Measurements from ENCODE around the gene ZNF557.
"Not testable (repeated sequence)": the region's sequence is repeated elsewhere in the genome, so short reads cannot be mapped to it uniquely, and the experiment has no call there.

The ZNF557 gene

DNA sequence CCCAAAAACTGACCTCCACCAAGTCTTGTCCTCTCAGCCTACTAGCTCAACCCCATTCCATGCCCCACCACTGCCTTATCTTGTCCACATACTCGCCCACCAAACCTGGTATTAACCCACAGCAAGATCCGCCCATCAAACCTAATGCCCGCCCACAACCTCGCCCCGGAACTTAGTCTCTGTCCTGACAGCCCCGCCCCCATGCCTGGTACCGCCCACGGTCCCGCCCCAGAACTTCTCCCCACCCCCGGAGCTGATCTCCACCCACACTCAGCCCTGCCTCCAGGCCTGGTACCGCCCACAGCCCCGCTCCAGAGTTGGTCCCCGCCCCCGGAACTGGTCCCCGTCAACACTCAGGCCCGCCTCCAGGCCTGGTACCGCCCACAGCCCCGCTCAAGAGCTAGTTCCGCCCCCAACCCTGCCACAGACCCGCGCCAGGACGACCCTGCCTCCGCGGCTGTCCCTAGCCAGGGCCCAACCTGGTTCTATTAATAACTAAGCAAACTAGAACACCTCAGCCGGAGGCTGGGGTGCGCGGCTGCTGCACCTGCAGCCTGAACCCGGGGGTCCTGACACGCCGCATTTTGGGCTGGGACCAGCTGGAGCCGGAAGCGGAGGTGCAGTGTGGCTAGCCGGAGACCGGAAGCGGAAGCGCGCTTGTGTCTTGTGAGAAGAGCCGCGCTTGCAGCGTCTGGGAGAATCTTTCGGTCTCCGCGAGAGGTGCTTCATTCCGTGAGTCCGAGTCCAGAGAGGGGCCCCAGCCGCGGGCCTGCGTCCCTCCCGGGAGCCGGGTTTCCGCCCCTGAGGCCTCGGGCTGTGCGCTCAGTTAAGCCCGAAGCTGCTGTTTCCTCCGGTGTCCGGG is at the start of gene ZNF557:
Gene ZNF557 (plus strand): TSS at position 662 of the 862 bp plus-strand sequence. CDS start 5,372 bp downstream, outside the sequence.
- Mint-ChIP-seq H3K27me3 (ENCODE audit: low read depth, poor library complexity) (peaks cover 9% of the 10 kb centered on the region), H3K36me3 (ENCODE audit: low read depth) (peaks cover 46% of the 10 kb centered on the region), H3K4me1 (peaks cover 19% of the 10 kb centered on the region), H3K27ac (peak within 1 kb of the TSS; percentile 83), H3K9me3 (peaks cover 66% of the 10 kb centered on the region), H3K4me3 (peak within 1 kb of the TSS; percentile 95)
- DNase-seq: peak; percentile 98
- TF ChIP-seq, protein P1, sequence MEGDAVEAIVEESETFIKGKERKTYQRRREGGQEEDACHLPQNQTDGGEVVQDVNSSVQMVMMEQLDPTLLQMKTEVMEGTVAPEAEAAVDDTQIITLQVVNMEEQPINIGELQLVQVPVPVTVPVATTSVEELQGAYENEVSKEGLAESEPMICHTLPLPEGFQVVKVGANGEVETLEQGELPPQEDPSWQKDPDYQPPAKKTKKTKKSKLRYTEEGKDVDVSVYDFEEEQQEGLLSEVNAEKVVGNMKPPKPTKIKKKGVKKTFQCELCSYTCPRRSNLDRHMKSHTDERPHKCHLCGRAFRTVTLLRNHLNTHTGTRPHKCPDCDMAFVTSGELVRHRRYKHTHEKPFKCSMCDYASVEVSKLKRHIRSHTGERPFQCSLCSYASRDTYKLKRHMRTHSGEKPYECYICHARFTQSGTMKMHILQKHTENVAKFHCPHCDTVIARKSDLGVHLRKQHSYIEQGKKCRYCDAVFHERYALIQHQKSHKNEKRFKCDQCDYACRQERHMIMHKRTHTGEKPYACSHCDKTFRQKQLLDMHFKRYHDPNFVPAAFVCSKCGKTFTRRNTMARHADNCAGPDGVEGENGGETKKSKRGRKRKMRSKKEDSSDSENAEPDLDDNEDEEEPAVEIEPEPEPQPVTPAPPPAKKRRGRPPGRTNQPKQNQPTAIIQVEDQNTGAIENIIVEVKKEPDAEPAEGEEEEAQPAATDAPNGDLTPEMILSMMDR (IDR thresholded peaks at IDR 0.05): no peak

DNA sequence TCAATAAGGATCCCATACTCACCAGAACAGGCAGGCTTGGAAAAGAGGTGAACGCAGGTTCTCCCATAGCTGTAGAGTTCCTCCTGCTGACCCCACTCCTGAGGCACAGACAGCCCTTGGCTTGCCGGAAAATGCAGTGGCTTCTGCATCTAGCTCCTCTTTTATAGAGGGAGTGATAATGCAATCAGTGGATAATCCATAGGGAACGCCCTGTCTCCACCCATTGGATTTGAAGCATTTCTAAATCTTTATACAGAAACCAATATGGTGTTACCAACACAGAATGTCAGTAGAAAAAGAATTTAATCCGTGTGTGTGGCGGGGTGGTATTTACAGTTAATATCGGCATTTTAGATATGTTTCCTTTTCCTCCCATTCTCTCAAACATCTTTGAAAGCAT is 48.2 kb upstream of the ZNF557 start, which contains the start of gene MBD3L2B:
Gene MBD3L2B (minus strand): TSS at position 101 of the 400 bp plus-strand sequence. CDS start 34 bp downstream, at position 67.
- not testable (repeated sequence) for H3K4me3 Mint-ChIP-seq; H3K36me3 Mint-ChIP-seq (ENCODE audit: low read depth); H3K4me1 Mint-ChIP-seq; DNase-seq; H3K27me3 Mint-ChIP-seq (ENCODE audit: low read depth, poor library complexity); H3K27ac Mint-ChIP-seq
- H3K9me3 Mint-ChIP-seq: peaks cover 19% of the 10 kb centered on the region

DNA sequence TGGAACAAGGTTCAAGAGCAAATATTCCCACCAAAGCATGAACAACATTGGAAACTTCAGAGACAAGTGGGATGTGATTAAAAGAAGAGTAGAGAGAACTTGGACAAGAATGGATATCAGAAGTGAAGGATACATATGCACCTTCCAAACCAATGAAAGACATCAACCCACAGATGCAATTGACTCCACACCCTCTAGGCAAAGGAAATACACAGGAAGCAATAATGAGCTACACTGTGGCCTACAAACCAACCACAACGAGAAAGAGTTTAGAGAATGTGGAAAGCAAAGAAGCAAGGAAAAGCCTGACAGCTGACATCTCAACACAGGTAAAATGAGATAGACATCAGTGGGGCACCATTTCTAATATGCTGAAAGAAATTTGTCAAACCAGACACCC is 40.7 kb upstream of the ZNF557 start:
- DNase-seq; H3K9me3 Mint-ChIP-seq; H3K27ac Mint-ChIP-seq; H3K36me3 Mint-ChIP-seq (ENCODE audit: low read depth); H3K4me3 Mint-ChIP-seq; H3K4me1 Mint-ChIP-seq; H3K27me3 Mint-ChIP-seq (ENCODE audit: low read depth, poor library complexity): not testable (repeated sequence)

DNA sequence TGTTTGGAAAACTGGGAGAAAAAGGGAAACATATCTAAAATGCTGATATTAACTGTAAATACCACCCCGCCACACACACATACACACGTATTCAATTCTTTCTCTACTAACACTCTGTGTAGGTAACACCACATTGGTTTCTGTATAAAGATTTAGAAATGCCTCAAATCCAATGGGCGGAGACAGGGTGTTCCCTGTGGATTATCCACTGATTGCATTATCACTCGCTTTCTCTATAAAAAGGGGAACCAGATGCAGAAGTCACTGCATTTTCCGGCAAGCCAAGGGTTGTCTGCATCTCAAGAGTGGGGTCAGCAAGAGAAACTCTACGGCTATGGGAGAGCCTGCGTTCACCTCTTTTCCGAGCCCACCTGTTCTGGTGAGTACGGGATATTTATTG is 39.2 kb upstream of the ZNF557 start, which contains the start of gene MBD3L5:
Gene MBD3L5 (plus strand): TSS at position 301 of the 400 bp plus-strand sequence. CDS start 34 bp downstream, at position 335.
- DNase-seq; H3K27me3 Mint-ChIP-seq (ENCODE audit: low read depth, poor library complexity); H3K4me3 Mint-ChIP-seq; H3K4me1 Mint-ChIP-seq; H3K9me3 Mint-ChIP-seq; H3K27ac Mint-ChIP-seq; H3K36me3 Mint-ChIP-seq (ENCODE audit: low read depth): not testable (repeated sequence)

DNA sequence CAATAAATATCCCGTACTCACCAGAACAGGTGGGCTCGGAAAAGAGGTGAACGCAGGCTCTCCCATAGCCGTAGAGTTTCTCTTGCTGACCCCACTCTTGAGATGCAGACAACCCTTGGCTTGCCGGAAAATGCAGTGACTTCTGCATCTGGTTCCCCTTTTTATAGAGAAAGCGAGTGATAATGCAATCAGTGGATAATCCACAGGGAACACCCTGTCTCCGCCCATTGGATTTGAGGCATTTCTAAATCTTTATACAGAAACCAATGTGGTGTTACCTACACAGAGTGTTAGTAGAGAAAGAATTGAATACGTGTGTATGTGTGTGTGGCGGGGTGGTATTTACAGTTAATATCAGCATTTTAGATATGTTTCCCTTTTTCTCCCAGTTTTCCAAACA is 29.4 kb upstream of the ZNF557 start, which contains the start of gene MBD3L4:
Gene MBD3L4 (minus strand): TSS at position 101 of the 400 bp plus-strand sequence. CDS start 35 bp downstream, at position 66.
- H3K4me1 Mint-ChIP-seq; H3K9me3 Mint-ChIP-seq; DNase-seq; H3K36me3 Mint-ChIP-seq (ENCODE audit: low read depth); H3K4me3 Mint-ChIP-seq; H3K27me3 Mint-ChIP-seq (ENCODE audit: low read depth, poor library complexity); H3K27ac Mint-ChIP-seq: not testable (repeated sequence)

DNA sequence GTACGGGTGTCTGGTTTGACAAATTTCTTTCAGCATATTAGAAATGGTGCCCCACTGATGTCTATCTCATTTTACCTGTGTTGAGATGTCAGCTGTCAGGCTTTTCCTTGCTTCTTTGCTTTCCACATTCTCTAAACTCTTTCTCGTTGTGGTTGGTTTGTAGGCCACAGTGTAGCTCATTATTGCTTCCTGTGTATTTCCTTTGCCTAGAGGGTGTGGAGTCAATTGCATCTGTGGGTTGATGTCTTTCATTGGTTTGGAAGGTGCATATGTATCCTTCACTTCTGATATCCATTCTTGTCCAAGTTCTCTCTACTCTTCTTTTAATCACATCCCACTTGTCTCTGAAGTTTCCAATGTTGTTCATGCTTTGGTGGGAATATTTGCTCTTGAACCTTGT is 27.9 kb upstream of the ZNF557 start:
- H3K4me3 Mint-ChIP-seq, H3K27ac Mint-ChIP-seq, H3K4me1 Mint-ChIP-seq: not testable (repeated sequence)

DNA sequence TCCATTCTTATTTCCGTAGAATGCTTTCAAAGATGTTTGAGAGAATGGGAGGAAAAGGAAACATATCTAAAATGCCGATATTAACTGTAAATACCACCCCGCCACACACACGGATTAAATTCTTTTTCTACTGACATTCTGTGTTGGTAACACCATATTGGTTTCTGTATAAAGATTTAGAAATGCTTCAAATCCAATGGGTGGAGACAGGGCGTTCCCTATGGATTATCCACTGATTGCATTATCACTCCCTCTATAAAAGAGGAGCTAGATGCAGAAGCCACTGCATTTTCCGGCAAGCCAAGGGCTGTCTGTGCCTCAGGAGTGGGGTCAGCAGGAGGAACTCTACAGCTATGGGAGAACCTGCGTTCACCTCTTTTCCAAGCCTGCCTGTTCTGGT is 20.5 kb upstream of the ZNF557 start, which contains the start of gene MBD3L2:
Gene MBD3L2 (plus strand): TSS at position 301 of the 400 bp plus-strand sequence. CDS start 53 bp downstream, at position 354.
- H3K36me3 Mint-ChIP-seq (ENCODE audit: low read depth); H3K27ac Mint-ChIP-seq; H3K4me3 Mint-ChIP-seq; H3K9me3 Mint-ChIP-seq; DNase-seq; H3K4me1 Mint-ChIP-seq; H3K27me3 Mint-ChIP-seq (ENCODE audit: low read depth, poor library complexity): not testable (repeated sequence)

More for the DNA sequence above, 27.9 kb upstream of the ZNF557 start:
- H3K27me3 Mint-ChIP-seq (ENCODE audit: low read depth, poor library complexity); H3K9me3 Mint-ChIP-seq; H3K36me3 Mint-ChIP-seq (ENCODE audit: low read depth); DNase-seq: not testable (repeated sequence)

DNA sequence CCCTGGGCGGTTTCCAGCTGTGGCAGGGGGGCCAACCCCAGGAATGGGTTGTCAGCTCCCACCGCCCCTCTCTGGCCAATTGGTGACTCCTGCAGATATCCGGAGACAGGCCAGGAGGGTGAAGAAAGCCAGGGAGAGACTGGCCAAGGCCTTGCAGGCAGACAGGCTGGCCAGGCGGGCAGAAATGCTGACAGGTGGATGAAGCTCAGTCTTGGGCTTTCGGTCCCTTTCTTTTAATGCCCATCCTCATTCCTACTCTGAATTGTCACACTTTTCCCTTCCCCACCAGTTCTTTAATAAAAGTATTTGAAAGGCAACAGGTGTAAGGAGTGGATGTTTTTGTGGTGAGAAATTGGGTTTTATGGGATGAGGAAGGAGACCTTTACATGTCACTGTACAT is 18.1 kb upstream of the ZNF557 start:
- H3K27me3 Mint-ChIP-seq (ENCODE audit: low read depth, poor library complexity): not testable (repeated sequence)

DNA sequence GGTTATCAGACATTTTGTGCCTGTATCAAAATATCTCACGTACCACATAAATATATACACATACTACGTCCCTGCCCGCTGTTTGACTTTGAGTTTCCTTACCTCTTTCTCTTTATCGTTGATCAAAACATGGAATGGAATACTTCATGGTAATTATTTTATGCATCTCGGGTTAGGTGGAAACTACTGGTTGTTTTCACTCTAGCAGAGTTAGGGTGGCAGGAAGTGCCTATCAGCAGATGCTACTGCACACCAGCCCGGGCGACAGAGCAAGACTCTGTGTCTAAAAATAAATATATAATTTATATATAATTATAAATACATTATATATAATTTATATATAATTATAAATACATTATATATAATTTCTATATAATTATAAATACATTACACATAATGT is 16.6 kb upstream of the ZNF557 start:
- H3K36me3 Mint-ChIP-seq (ENCODE audit: low read depth); DNase-seq; H3K4me1 Mint-ChIP-seq; H3K4me3 Mint-ChIP-seq; H3K27ac Mint-ChIP-seq; H3K27me3 Mint-ChIP-seq (ENCODE audit: low read depth, poor library complexity); H3K9me3 Mint-ChIP-seq: not testable (repeated sequence)

More for the DNA sequence above, 18.1 kb upstream of the ZNF557 start:
- not testable (repeated sequence) for DNase-seq; H3K4me3 Mint-ChIP-seq; H3K27ac Mint-ChIP-seq; H3K9me3 Mint-ChIP-seq; H3K36me3 Mint-ChIP-seq (ENCODE audit: low read depth); H3K4me1 Mint-ChIP-seq

DNA sequence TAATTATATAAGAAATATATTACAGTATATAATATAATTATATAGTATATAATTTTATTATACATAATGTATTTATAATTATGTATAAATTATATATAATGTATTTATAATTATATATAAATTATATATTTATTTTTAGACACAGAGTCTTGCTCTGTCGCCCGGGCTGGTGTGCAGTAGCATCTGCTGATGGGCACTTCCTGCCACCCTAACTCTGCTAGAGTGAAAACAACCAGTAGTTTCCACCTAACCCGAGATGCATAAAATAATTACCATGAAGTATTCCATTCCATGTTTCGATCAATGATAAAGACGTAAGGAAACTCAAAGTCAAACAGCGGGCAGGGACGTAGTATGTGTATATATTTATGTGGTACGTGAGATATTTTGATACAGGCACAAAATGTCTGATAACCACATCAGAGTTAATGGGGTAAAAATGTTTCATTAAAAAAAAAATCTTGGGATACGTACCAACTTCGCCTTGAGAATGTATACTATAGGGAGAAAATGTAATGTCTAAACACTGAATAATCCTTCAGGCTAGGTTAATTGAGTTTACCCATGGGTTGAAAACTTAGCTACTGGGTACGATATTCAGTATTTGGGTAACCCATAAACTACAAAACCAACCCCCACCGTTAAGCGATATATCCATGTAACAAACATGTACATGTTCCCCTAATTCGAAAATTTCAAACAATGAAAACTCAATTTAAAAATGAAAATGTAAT is 14.7 kb upstream of the ZNF557 start:
- not testable (repeated sequence) for H3K4me1 Mint-ChIP-seq; H3K27me3 Mint-ChIP-seq (ENCODE audit: low read depth, poor library complexity); H3K4me3 Mint-ChIP-seq; H3K9me3 Mint-ChIP-seq; DNase-seq; H3K27ac Mint-ChIP-seq; H3K36me3 Mint-ChIP-seq (ENCODE audit: low read depth)

DNA sequence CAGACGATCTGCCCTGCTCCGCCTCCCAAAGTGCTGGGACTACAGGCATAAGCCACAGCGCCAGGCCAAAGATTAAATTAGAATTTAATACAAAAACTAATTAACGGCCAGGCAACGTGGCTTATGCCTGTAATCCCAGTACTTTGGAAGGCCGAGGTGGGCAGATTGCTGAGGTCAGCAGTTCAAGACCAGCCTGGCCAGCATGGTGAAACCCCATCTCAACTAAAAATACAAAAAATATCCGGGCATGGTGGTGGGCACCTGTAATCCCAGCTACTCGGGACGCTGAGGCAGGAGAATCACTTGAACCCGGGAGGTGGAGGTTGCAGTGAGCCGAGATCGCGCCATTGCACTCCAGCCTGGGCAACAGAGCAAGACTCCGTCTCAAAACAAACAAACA is 13.8 kb upstream of the ZNF557 start:
- H3K36me3 Mint-ChIP-seq (ENCODE audit: low read depth); DNase-seq; H3K27me3 Mint-ChIP-seq (ENCODE audit: low read depth, poor library complexity); H3K4me3 Mint-ChIP-seq; H3K27ac Mint-ChIP-seq; H3K4me1 Mint-ChIP-seq; H3K9me3 Mint-ChIP-seq: not testable (repeated sequence)

DNA sequence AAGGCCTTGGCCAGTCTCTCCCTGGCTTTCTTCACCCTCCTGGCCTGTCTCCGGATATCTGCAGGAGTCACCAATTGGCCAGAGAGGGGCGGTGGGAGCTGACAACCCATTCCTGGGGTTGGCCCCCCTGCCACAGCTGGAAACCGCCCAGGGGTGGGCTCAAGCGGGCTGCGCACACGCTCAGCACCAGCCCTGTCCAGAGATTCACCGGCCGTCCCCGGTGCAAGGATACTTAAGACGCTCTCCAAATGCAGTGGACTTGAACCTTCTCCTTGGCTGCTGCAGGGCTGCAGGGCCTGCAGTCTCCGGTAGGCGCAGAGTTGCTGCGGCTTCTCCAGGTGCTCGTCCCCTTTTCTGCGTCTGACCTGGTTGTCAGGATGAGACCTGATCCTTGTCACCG is 13.1 kb upstream of the ZNF557 start:
- not testable (repeated sequence) for H3K9me3 Mint-ChIP-seq; H3K36me3 Mint-ChIP-seq (ENCODE audit: low read depth); H3K27ac Mint-ChIP-seq; H3K4me1 Mint-ChIP-seq; H3K27me3 Mint-ChIP-seq (ENCODE audit: low read depth, poor library complexity); H3K4me3 Mint-ChIP-seq; DNase-seq

DNA sequence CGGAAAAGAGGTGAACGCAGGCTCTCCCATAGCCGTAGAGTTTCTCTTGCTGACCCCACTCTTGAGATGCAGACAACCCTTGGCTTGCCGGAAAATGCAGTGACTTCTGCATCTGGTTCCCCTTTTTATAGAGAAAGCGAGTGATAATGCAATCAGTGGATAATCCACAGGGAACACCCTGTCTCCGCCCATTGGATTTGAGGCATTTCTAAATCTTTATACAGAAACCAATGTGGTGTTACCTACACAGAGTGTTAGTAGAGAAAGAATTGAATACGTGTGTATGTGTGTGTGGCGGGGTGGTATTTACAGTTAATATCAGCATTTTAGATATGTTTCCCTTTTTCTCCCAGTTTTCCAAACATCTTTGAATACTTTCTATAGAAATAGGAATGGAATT is 10.9 kb upstream of the ZNF557 start, which contains the start of gene MBD3L3:
Gene MBD3L3 (minus strand): TSS at position 101 of the 400 bp plus-strand sequence. CDS start 71 bp downstream, at position 30.
- H3K36me3 Mint-ChIP-seq (ENCODE audit: low read depth): not testable (repeated sequence)

More for the DNA sequence above, 10.9 kb upstream of the ZNF557 start, which contains the start of gene MBD3L3:
- H3K27me3 Mint-ChIP-seq (ENCODE audit: low read depth, poor library complexity); H3K9me3 Mint-ChIP-seq; H3K4me3 Mint-ChIP-seq; H3K4me1 Mint-ChIP-seq; H3K27ac Mint-ChIP-seq; DNase-seq: not testable (repeated sequence)

Measured in nephron progenitor cell (in vitro differentiated cells).